HFFc6 (cell line): ENCODE results near the gene PALB2. TPM values are rescaled to one million over a fixed set of nuclear protein-coding genes. Genes with fewer than 3 reads are reported as not detected.

ENCODE experiments used
- DNase-seq: peaks from one replicate; pipeline ENCODE4 v3.0.0-alpha.2; 2018
- H3K27ac Mint-ChIP-seq: 2 replicates; pipeline ENCODE4 v1.8.0; 2020; ENCODE audit warnings: mild to moderate bottlenecking, mixed read lengths
- H3K27me3 Mint-ChIP-seq: 2 replicates; pipeline ENCODE4 v1.8.0; 2021; ENCODE audit warnings: mild to moderate bottlenecking, moderate library complexity, mixed read lengths; ENCODE audit not compliant: insufficient read depth
- H3K36me3 Mint-ChIP-seq: 2 replicates; pipeline ENCODE4 v1.8.0; 2021; ENCODE audit warnings: low read depth, mixed read lengths
- H3K4me1 Mint-ChIP-seq: 2 replicates; pipeline ENCODE4 v1.8.0; 2020; ENCODE audit warnings: low read depth, mixed read lengths
- H3K4me3 Mint-ChIP-seq: 2 replicates; pipeline ENCODE4 v1.8.0; 2020; ENCODE audit warnings: mild to moderate bottlenecking, moderate library complexity, mixed read lengths
- H3K9me3 Mint-ChIP-seq: 2 replicates; pipeline ENCODE4 v1.8.0; 2020; ENCODE audit warnings: mild to moderate bottlenecking, mixed read lengths
- total RNA-seq, 6 experiments: library from RNA; stranded (reverse); fragmentation: NEBNext Ultra II Directional; extraction: Animal tissue kit (Norgen Biotek cat#: 25700); gene quantifications; 2 replicates in 1 of 6; 3 replicates in 5 of 6; pipeline ENCODE4 v1.2.3, GENCODE V29; 2021
- TF ChIP-seq, protein P1 (sequence below): fragments of 200-600 bp; sonication (generic); IDR thresholded peaks from 2 replicates; pipeline ENCODE4 v1.5.0; 2021; ENCODE audit warnings: antibody characterized with exemption, mild to moderate bottlenecking

The PALB2 gene
- total RNA-seq, 6 experiments from 2014 or later, result 10.5 to 13.9 (median 12.2) TPM

DNA sequence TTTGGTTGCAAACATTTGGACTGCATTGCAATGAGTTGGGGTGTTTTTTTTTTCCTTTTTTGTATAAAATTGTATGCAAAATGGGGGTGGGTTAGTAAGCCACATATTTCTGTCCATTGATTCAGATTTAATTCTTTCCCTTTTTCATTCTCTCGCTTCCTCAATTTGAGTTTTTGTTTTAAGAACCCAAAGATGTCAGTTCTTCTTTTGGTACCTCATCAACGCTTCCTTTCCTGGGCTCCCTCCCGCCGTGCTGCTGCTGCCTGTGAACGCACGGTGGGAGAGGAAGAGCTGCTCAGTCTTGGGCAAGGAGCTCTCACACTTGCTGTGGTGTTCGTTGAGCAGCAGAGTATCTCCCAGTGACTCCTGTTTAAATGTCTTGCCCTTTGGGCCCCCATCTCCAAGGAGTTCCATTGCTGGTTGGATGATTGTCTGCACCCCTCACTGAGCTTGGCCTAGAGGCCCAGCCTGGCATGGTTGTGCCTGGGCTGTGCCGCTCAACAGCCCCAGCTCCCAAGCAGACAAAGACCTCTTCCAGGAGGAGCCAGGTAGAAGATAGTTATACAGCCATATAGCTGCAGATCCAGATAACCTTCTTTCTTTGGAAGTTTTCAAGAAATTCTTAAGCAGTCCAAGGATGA is 70.0 kb downstream of the PALB2 start:
- H3K36me3 Mint-ChIP-seq, result peaks cover 33% of the 10 kb centered on the region
- H3K9me3 Mint-ChIP-seq, result no peaks in the 10 kb centered on the region
- no peak overlapping the region for H3K27ac Mint-ChIP-seq
- no peaks in the 10 kb centered on the region; the same call in 1 of the 2 replicates for H3K4me1 Mint-ChIP-seq
- no peak overlapping the region for H3K4me3 Mint-ChIP-seq
- no peak for DNase-seq
- no peaks in the 10 kb centered on the region; the same call in 1 of the 2 replicates for H3K27me3 Mint-ChIP-seq
- TF ChIP-seq, protein P1, sequence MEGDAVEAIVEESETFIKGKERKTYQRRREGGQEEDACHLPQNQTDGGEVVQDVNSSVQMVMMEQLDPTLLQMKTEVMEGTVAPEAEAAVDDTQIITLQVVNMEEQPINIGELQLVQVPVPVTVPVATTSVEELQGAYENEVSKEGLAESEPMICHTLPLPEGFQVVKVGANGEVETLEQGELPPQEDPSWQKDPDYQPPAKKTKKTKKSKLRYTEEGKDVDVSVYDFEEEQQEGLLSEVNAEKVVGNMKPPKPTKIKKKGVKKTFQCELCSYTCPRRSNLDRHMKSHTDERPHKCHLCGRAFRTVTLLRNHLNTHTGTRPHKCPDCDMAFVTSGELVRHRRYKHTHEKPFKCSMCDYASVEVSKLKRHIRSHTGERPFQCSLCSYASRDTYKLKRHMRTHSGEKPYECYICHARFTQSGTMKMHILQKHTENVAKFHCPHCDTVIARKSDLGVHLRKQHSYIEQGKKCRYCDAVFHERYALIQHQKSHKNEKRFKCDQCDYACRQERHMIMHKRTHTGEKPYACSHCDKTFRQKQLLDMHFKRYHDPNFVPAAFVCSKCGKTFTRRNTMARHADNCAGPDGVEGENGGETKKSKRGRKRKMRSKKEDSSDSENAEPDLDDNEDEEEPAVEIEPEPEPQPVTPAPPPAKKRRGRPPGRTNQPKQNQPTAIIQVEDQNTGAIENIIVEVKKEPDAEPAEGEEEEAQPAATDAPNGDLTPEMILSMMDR, result no peak

GRCh38 chr16:23567602-23568001 is 73.5 kb downstream of the PALB2 start:
- DNase-seq, result no peak
- Mint-ChIP-seq H3K9me3 (no peaks in the 10 kb centered on the region), H3K4me3 (no peak overlapping the region), H3K36me3 (peaks cover 50% of the 10 kb centered on the region), H3K27me3 (no peaks in the 10 kb centered on the region; the same call in 1 of the 2 replicates), H3K27ac (no peak overlapping the region), H3K4me1 (peaks cover 8% of the 10 kb centered on the region; the same call in 1 of the 2 replicates)
- TF ChIP-seq, protein P1, result no peak

GRCh38 chr16:23566724-23567123 is 74.4 kb downstream of the PALB2 start:
- no peak for DNase-seq
- Mint-ChIP-seq H3K27me3 (no peaks in the 10 kb centered on the region; the same call in 1 of the 2 replicates), H3K9me3 (no peaks in the 10 kb centered on the region), H3K4me3 (no peak overlapping the region), H3K27ac (no peak overlapping the region), H3K36me3 (peaks cover 52% of the 10 kb centered on the region), H3K4me1 (peaks cover 8% of the 10 kb centered on the region; the same call in 1 of the 2 replicates)
- TF ChIP-seq, protein P1, result no peak

GRCh38 chr16:23564575-23565363 is 76.3 kb downstream of the PALB2 start:
- Mint-ChIP-seq H3K4me1 (peaks cover 15% of the 10 kb centered on the region), H3K4me3 (no peak overlapping the region), H3K9me3 (no peaks in the 10 kb centered on the region), H3K27me3 (no peaks in the 10 kb centered on the region; the same call in 1 of the 2 replicates), H3K36me3 (peaks cover 50% of the 10 kb centered on the region), H3K27ac (peak overlapping the region; percentile 24; the same call in 1 of the 2 replicates)
- TF ChIP-seq, protein P1, result no peak
- no peak for DNase-seq

GRCh38 chr16:23563186-23563585 is 77.9 kb downstream of the PALB2 start:
- peaks cover 26% of the 10 kb centered on the region for H3K4me1 Mint-ChIP-seq
- H3K9me3 Mint-ChIP-seq, result no peaks in the 10 kb centered on the region
- no peak overlapping the region for H3K4me3 Mint-ChIP-seq
- no peak overlapping the region for H3K27ac Mint-ChIP-seq
- H3K27me3 Mint-ChIP-seq, result no peaks in the 10 kb centered on the region; the same call in 1 of the 2 replicates
- DNase-seq, result no peak
- TF ChIP-seq, protein P1, result no peak
- H3K36me3 Mint-ChIP-seq, result peaks cover 49% of the 10 kb centered on the region
